Measurements from ENCODE around the gene RALGPS1.

The RALGPS1 gene

GRCh38 chr9:127225801-127226625 is 311.4 kb downstream of the RALGPS1 start:
- no peaks in the 10 kb centered on the region; the same call in 1 of the 2 replicates for H3F3A ChIP-seq (ENCODE audit: insufficient read depth, low read length)
- no peaks in the 10 kb centered on the region for H4K20me1 ChIP-seq (ENCODE audit: insufficient read depth, low read length)
- H3K4me1 ChIP-seq (ENCODE audit: low read length): peaks cover 15% of the 10 kb centered on the region
- H2AFZ ChIP-seq (ENCODE audit: low read length): peak overlapping the region; percentile 50; the same call in 1 of the 2 replicates
- H3K9me3 ChIP-seq (replicated peaks; ENCODE audit: insufficient read depth, low read length): no peaks in the 10 kb centered on the region
- no peaks in the 10 kb centered on the region for H3K27me3 ChIP-seq (replicated peaks; ENCODE audit: insufficient read depth, low read length)
- H3K79me2 ChIP-seq (ENCODE audit: low read length): peaks cover 9% of the 10 kb centered on the region; the same call in 1 of the 2 replicates
- peak overlapping the region; percentile 87 for H3K4me2 ChIP-seq (ENCODE audit: low read depth, low read length)
- no peak for DNase-seq
- no peaks in the 10 kb centered on the region for H3K9me2 ChIP-seq (replicated peaks; ENCODE audit: insufficient read depth, low read length)
- H3K36me3 ChIP-seq (replicated peaks; ENCODE audit: insufficient read depth, low read length): no peaks in the 10 kb centered on the region
- TF ChIP-seq CTCF (IDR thresholded peaks at IDR 0.05; ENCODE audit: low read length) (no peak), EZH2phosphoT487 (IDR thresholded peaks at IDR 0.05; ENCODE audit: low read length) (no peak), EZH2 (optimal IDR thresholded peaks at IDR 0.05; ENCODE audit: low read depth, low read length) (no peak)
- H3K27ac ChIP-seq (ENCODE audit: low read length): no peak overlapping the region
- H3K9ac ChIP-seq (ENCODE audit: low read length): peak overlapping the region; percentile 48; the same call in 1 of the 2 replicates
- peak overlapping the region; percentile 85; the same call in 1 of the 2 replicates for H3K4me3 ChIP-seq (ENCODE audit: low read length)

GRCh38 chr9:127229691-127230417 is 315.3 kb downstream of the RALGPS1 start:
- Histone ChIP-seq H3K27me3 (replicated peaks; ENCODE audit: insufficient read depth, low read length) (no peaks in the 10 kb centered on the region), H3K9me3 (replicated peaks; ENCODE audit: insufficient read depth, low read length) (no peaks in the 10 kb centered on the region), H3K79me2 (ENCODE audit: low read length) (peaks cover 9% of the 10 kb centered on the region; the same call in 1 of the 2 replicates), H4K20me1 (ENCODE audit: insufficient read depth, low read length) (no peaks in the 10 kb centered on the region), H3K27ac (ENCODE audit: low read length) (no peak overlapping the region), H3F3A (ENCODE audit: insufficient read depth, low read length) (no peaks in the 10 kb centered on the region), H3K4me2 (ENCODE audit: low read depth, low read length) (no peak overlapping the region), H2AFZ (ENCODE audit: low read length) (no peak overlapping the region), H3K4me1 (ENCODE audit: low read length) (no peaks in the 10 kb centered on the region), H3K9ac (ENCODE audit: low read length) (no peak overlapping the region), H3K36me3 (replicated peaks; ENCODE audit: insufficient read depth, low read length) (no peaks in the 10 kb centered on the region), H3K4me3 (ENCODE audit: low read length) (no peak overlapping the region), H3K9me2 (replicated peaks; ENCODE audit: insufficient read depth, low read length) (no peaks in the 10 kb centered on the region)
- no peak for DNase-seq
- TF ChIP-seq CTCF (IDR thresholded peaks at IDR 0.05; ENCODE audit: low read length): no peak
- no peak for TF ChIP-seq EZH2phosphoT487 (IDR thresholded peaks at IDR 0.05; ENCODE audit: low read length)
- TF ChIP-seq EZH2 (optimal IDR thresholded peaks at IDR 0.05; ENCODE audit: low read depth, low read length): no peak

GRCh38 chr9:127231666-127232065 is 317.1 kb downstream of the RALGPS1 start:
- no peak overlapping the region for H3K4me2 ChIP-seq (ENCODE audit: low read depth, low read length)
- no peaks in the 10 kb centered on the region for H3K36me3 ChIP-seq (replicated peaks; ENCODE audit: insufficient read depth, low read length)
- TF ChIP-seq EZH2 (optimal IDR thresholded peaks at IDR 0.05; ENCODE audit: low read depth, low read length) (no peak), CTCF (IDR thresholded peaks at IDR 0.05; ENCODE audit: low read length) (no peak), EZH2phosphoT487 (IDR thresholded peaks at IDR 0.05; ENCODE audit: low read length) (no peak)

More at GRCh38 chr9:127231666-127232065, 317.1 kb downstream of the RALGPS1 start:
- no peak overlapping the region for H3K4me3 ChIP-seq (ENCODE audit: low read length)
- no peaks in the 10 kb centered on the region for H3K79me2 ChIP-seq (ENCODE audit: low read length)
- no peak overlapping the region for H3K9ac ChIP-seq (ENCODE audit: low read length)
- H2AFZ ChIP-seq (ENCODE audit: low read length): no peak overlapping the region
- H4K20me1 ChIP-seq (ENCODE audit: insufficient read depth, low read length): no peaks in the 10 kb centered on the region
- H3F3A ChIP-seq (ENCODE audit: insufficient read depth, low read length): no peaks in the 10 kb centered on the region
- H3K4me1 ChIP-seq (ENCODE audit: low read length): no peaks in the 10 kb centered on the region
- no peak for DNase-seq
- H3K9me3 ChIP-seq (replicated peaks; ENCODE audit: insufficient read depth, low read length): no peaks in the 10 kb centered on the region
- no peak overlapping the region for H3K27ac ChIP-seq (ENCODE audit: low read length)
- H3K27me3 ChIP-seq (replicated peaks; ENCODE audit: insufficient read depth, low read length): no peaks in the 10 kb centered on the region
- H3K9me2 ChIP-seq (replicated peaks; ENCODE audit: insufficient read depth, low read length): no peaks in the 10 kb centered on the region
